Stimulated activated CD4-positive, alpha-beta T cell treated with anti-CD3 and anti-CD28 coated beads, Interleukin-15, amount 100 ng/mL, for 24 hours (primary cell): ENCODE data around the gene TMEM260.

Experiments used
- DNase-seq: peaks from one replicate; pipeline ENCODE4 v3.0.0-alpha.2; 2020

TMEM260 gene

DNA sequence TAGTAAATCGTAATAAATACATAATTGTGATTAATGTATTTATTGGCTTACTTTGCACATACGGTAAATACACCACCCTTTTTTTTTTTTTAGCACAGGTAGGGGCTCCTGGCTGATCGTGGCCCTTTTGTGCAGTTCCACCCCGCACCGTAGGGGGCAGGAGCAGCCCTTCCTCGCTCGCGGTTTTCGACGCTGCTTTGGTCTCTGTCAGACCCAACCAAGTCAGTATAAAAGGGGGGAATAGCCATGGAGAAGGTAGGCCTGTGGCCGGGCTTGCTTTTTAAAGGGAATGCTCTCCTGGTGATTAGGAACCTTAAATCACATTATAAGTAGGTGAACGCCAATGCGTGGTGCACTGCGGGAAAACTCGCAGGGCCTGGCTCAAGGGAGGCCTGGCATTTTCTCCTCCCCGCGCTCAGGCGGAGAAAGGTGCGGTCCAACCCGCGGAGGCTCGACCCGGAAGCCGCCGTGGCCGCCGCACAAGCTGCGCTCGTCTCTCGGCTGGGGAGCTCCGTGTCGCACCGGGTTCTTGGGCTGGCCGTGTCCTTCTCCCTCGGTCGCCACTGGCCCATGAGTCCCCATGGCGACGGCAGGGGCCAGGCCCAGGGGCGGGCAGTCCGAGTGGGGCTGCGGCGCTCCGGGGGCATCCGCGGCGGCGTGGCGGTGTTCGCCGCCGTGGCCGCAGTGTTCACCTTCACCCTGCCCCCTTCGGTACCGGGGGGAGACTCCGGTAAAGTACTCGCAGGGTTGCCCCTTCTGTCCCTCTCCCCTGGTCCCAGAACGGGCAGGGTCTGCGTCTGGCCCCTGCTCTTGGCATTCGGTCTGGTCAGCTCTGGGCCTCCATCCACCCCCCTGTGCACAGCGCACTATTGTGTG, at the start of gene TMEM260:
TMEM260 (plus strand) TSS at position 454 of the 876 bp plus-strand sequence; CDS start at position 571, 117 bp downstream.
- DNase-seq = peak; percentile 92

DNA sequence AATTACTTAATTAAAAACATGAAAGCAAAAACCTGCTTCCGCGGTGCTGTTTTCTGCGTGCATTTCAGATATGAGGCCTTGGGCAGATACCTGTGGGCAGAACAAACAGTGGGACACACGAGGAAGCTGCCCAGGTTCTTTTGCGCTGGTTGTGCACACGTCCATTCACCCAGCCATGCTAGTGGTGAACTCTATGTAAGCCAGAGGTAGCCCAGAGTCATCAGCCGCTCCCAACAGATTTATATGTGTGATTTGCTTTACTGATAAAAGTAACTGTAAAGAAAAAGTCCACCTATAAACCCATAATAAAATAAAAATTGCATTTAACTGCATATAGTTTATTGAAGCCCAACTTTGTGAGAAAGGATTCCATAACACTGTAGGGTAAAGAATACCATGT, 47.1 kb upstream of the TMEM260 start:
- DNase-seq = no peak

DNA sequence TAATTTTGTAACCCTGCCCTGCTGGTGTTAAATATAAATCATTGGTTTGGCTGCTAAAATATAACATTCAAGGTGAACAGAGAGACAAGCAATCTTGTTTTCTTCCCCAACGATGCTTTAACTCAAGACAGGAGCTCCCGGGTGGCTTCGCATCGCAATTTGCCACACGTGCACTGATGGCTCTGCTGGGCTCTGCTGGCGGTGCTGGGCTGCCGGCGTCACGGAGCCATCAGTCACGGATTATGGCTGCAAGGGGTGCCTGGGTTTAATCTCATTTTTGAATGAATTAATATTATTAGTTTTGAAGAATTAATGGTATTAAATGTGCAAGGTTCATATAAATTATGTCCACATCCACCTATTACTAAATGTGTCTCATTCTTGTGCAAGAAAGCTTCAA, 44.9 kb upstream of the TMEM260 start:
- DNase-seq = no peak

DNA sequence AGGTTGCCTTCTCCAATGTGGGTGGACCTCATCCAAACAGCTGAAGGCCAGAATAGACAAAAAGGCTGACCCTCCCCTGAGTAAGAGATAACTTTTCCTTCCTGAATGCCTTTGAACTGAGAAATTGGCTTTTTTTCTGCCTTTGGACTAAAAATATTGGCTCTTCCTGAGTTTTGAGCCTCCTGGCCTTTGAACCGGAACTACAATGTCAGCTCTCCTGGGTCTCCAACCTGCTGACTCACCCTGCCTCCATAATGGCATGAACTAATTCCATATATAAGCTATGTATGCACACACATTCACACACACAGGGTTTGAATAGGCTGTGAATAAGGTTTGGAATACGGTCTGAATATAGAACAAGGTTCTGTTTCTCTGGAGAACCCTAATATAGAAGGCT, 39.7 kb upstream of the TMEM260 start:
- DNase-seq = no peak

DNA sequence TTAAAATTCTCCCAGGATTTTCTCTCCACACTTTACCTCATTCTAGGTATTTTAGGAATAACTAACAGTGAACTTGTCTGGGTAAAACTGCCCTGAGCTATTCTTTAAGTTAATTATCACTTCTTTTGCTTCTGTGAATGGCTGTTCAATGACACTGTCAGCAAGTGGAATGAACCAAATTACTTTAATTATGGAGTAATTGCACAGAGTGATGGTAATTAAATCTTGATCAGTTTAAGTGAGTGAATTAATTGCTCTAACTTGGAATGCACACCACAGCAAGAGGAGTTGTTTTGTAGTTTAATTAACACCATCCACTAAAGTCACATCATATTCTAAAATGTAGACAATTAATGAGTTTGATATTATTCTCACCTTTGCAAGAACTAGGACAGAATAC, 36.2 kb upstream of the TMEM260 start:
- no peak for DNase-seq

DNA sequence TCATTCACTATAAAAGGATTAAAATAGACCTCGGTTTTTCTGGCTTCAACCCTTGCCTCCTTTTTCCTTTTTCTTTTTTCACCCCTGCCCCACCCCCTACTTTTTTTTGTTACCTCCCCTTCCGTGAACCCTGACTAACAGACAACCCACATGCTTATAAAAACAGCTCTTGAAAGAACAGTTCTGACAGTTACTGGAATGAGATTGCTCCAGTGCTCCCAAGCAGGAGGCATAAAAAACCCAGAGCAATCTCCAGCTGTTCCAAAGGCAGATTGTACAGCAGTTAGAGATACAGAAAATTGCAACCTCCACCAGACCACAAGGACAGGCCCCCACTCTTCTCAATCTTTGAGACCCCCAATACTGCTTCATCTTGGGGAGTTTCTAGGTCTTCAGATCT, 29.9 kb upstream of the TMEM260 start:
- no peak for DNase-seq

DNA sequence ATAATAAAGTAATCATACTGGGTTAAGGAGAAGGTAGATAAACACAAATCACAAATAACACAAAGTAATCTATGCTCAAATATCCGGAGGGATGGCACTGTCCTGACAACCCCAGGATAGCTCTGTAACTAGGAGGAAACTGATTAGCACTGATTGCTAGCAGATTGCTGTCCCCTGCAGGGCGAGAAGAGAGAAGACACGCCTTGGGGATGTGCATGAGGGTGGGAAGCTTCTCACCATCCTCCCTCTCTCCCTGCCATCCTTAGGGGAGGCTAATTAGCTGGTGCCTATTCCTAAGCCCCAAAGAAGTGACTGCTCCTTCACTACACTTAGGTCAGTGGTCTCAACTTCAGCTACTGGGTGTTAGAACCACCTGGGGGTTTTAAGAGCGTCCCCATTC, 27.0 kb upstream of the TMEM260 start:
- DNase-seq = no peak

DNA sequence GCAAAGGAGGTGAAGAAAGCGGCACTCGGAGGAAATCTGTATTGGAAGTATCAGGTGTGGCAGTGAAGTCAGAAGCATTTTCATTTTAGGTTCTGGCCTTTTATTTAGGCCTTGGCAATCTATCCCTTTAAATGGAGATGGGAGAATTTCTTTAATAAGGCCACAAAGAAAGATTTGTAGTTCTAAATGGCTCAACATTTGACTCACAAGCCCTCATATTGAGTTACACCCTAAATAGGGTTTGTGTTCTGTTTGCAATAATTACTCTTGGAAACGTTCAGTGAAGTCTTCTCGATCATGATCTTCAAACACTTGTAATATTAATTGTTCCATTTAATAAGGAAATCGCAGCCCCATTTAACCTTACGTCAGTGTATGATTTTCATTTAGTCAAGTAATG, 25.3 kb upstream of the TMEM260 start:
- DNase-seq = no peak

DNA sequence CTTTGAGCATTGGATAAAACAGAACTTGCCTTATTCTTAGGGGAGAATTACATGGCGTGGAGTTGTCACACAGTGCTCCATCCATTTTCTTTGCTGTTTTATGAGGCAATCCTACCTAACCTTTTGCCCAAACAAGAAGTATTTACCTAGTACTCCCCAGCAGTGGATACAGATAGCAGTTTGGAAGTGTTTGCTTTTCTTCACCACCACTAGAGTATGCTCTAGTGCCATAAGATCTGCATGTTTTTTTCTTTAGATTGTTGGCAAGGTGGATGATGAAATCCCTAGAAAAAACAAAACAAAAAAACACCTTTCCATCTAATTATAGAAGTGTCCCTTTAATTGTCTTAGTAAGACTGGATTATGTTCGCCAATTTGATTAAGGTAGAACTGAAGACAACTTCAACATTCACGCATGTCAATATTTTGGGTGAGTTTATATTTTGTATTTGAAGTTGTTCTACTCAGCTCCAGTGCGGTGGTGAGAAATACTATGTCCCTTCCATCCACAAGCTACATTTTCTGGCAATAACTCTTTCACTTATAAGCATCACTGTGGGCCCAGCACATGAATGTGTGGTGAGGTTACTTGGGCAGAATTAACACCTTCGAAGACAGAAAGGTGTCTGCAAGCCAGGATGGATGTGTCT, 23.6 kb upstream of the TMEM260 start:
- no peak for DNase-seq

DNA sequence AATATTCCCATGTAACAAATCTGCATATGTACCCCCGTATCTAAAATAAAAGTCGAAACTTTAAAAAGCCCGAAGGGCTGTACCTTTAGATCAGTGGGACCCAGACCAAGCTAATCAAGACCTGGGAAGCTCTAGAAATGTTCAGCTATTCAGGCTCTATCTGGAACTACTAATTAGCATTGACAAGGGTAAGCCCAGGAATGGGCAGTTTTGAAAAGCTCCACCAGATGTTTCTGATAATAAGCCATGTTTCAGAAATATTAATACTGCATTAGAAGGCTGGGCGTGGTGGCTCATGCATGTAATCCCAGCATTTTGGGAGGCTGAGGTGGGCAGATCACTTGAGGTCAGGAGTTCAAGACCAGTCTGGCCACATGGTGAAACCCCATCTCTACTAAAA, 20.4 kb upstream of the TMEM260 start:
- DNase-seq = no peak

DNA sequence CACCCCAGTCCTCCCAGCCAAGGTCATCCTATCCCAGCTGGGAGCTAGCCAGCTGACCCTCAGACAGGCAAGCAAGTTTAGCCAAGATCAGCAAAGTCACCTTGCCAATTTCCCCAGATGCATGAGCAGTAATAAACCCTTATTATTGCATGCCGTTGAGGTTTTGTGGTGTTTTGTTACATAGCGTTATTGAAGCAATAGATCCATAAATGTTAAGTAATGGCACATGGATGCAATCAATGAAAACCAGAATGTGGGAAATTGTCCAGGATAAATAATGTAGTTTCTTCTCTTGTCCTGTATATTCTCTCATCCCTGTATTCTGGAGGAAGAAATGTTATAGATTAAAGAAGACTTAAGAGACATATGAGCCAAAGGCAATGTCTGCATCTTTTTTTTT, 18.0 kb upstream of the TMEM260 start:
- no peak for DNase-seq

DNA sequence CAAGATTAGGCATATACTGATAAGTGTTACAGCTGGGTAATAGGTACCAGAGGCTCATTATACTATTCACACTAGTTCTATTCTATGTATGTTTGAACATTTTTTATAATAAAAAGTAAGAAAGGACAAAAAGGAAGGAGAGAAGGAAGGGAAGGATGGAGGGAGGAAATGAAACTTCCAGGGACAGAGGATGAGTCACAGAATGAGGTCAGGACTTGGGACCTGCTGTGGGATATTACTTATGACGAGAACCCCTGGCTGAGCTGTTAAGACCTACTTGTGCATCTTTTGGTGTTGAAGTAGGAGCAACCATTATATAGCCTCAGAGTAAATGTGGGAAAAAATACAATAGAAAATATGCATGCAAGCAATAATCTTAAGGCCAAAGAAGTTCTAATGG, 16.7 kb upstream of the TMEM260 start:
- no peak for DNase-seq

DNA sequence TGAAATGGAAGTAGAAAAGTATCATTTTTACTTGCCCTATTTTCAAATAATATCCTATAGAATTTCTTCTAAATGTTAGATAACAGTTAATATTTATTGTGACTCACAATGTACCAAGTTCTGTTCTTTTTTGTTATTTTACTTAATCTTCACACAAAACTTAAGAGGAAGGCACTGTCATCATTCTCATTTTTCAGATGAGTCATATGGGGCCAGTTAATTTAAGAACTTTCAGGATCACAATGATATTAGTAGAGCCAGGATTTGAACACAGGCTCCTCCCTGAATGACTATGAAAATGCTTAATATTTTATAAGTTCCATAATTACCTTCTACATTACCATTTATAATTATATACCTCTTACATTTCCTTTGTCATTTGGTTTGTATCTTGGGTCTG, 10.4 kb upstream of the TMEM260 start:
- DNase-seq = no peak

DNA sequence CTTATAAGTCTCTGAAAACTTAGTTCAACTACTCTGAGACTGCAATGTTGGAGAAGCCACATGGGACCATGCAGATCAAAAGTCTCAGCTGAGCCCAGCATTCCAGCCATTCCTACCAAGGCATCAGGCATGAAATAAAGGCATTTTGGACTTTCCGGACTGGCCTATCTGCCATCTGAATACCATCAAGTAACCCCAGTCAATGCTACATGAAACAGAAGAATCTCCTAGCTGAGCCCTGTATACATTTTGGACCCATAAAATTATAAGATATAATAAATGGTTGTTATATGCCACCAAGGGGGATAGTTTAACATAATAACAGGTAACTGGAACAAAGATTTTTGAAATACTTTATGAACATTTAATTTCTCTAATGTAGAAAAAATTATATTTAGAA, 9.3 kb upstream of the TMEM260 start:
- no peak for DNase-seq

DNA sequence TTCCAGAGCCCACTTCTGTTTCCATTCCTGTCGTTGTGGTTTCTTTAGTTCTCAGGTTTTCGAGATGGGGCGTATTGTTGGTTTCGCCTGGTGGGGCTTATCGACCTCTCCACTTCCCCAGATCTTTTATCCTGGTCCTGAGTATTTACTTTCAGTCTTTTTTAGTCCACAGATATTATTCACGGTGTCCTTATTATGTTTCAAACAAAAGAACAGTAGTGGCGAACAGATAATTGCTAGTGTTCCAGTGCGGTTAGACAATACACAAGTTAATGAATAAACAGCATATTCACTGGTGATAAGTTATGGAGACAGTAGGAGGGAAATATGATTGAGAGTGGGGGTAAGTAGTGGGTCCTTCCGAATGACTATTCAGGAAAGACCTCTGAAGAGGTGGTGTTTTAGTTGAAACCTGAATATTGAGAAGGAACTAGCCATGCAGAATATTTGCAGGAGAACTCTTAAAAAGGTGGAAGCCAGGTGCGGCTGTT, 668 bp downstream of the TMEM260 start:
- no peak for DNase-seq

DNA sequence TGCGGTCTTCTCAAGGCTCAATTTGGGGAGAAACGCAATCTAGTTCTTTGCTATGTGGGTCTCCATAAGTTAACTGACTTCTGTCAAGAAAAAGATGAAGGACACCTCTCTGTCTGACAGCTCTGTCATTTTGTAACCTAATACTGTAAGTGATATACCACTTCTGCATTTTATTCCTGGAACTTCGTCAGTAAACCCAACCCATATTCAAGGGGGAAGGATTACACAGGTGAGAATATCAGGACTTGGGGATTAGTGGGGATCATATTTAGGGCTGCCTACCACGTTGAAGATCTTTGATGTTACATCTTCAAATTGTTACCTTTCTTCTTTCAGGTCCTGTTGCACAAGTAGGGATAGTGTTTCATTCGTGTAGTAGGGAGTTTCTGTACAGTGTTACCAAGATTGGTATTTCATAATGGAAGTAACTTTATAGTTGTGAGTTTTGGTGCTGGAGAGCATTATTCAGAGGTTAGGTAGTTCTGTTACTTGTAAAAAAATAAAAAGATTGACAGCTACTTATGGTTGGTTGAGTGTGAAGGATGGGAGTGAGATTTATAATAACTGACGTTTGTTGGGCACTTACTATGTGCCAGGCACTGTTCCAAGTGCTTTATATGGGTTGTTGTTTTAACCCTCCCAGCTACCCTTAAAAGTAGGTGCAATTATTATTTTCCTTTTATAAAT, 1.6 kb downstream of the TMEM260 start:
- DNase-seq = no peak

DNA sequence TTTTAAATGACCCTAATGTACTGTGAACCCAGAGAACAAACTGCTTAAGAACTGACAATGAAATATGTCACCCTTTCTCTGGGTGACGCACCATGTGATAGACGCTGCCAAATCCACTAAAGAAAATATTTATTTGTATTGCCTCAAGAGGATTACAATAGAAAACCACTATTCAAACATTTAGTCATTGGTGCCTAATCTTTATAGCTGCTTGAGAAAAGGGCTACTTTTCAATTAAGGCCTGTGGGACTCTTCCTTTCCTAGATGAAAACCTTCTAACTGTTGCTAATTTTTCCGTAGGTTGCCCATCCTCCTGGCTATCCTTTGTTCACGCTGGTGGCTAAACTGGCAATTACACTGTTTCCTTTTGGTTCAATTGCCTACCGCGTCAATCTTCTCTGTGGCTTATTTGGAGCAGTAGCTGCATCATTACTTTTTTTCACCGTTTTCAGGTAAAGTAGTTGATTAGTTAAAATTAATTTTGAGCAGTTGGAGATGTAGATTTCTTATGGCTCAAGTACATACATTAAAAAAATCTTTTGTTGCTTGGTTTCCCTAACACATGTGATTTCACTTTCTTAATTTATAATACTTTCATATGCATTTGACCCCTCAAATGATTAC, 6.0 kb downstream of the TMEM260 start:
- DNase-seq = no peak

DNA sequence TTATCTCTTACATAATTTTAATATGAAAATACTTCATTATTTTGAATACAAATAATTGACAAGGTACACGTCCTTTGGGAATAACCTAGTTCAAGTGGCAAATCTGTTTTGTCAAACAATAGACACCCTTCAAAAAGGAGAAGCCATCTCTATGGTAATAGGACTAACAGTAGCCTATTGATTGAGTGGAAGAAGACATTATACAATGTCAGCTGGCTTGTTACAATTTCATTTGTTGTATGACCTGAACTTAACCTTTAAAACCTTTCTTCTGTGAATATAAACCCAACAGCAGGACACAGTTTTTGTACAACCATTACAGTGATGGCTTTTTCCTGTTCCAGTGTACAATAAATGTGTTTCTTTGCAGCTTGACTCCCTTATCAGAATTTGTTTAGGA, 8.1 kb downstream of the TMEM260 start:
- no peak for DNase-seq

DNA sequence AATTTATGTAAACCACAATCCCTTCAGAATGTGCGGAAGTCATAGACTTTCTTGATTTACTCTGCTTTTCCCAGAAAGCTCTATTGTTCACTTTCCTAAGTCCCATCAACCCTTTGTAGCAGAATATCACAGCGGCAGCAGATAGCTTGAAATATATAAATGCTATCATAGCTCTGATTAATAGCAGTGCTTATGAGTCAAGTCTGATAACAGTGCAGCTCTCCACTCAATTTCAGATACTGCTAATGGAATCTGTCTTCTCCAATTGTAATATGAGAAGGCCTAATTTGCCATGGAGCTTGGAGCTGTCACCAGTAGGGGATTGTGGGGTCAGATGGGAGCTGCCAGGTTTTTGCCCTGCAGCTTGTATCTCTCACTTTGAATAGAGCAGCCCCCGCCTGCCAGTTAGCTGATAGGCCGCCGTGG, 10.9 kb downstream of the TMEM260 start:
- no peak for DNase-seq

DNA sequence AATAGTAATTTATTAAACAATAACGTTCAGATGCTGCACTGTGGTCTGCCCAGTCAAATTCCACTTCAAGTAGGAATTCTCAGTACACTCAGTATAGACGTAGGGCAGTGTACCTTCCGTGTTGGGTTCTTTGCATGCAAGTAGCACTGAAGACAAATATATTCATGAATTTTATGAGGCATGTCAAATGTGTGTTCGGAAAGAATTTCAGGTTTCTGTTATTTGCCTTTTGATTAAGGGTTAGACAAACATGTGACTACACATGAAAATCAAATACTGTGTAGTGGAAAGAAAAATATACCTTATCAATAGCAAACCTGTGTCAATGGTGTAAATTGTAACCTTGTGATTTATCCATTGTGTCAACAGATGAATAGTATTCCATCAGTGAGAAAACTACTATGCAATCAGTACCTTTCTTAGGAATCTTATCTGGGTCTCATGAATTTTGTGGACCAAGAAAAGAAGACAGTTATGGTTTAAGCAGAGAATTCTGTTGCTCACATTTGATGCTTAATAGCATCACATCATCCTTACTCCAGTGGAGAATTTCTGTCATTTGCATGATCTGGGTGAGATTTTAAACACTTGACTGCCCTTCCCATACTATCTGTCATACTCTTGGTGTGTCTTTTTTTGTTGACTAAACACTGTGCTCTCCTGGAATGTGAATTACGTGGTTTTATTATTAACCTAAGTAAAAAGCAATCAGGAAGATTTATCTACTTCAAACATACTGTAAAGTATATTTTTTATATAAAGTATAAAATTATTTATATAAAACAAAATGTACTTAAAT, 13.3 kb downstream of the TMEM260 start:
- DNase-seq = no peak

DNA sequence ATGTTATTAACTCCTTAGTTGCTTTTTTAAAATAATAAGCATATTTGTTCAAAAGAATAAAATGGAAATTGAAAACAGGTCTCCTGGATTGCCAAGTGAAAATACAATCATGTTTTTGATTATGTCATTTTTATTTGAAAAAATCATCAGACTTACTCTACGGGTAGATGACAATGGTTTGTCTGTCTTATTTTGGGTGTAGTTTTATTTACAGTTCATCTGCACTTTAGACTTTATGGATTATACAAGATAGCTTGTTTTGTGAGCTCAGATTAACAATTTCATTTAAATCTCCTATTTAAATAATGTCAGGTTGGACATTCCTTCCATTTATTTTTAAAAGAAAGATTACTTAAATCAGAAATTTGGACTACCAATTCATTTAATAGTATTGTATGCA, 14.8 kb downstream of the TMEM260 start:
- DNase-seq = no peak

DNA sequence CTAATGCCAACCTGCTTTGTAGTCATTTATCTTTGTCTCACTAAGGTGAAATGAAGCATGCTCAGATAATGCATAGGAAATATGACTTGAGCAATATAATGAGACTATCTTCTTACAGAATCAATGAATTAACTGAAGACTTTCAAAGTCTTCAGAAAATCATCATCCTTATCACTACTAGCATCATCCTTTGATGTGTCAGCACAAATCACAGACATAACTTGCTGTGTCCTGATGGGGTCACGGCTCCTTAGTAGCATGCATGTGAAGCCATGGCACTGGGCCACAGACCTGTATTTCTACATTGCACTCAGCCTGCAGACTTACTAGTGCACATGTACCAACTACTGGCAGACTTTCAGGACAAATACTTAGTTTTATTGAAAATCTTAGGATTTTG, 18.9 kb downstream of the TMEM260 start:
- no peak for DNase-seq
